Loucy (cell line): ENCODE results near the gene PLEKHH1.
"Not testable (repeated sequence)": the region's sequence is repeated elsewhere in the genome, so short reads cannot be mapped to it uniquely, and the experiment has no call there.

ENCODE experiments used
- H2AFZ ChIP-seq: fragments of 200-600 bp; sonication (generic); 2 replicates; pipeline ENCODE4 v1.6.0; 2016; ENCODE audit warnings: antibody characterized with exemption, mild to moderate bottlenecking, low read length, moderate library complexity
- H3F3A ChIP-seq: fragments of 200-600 bp; 2 replicates; pipeline ENCODE4 v1.6.0; 2016; ENCODE audit warnings: antibody characterized with exemption, low read depth, mild to moderate bottlenecking
- H3K27me3 ChIP-seq: fragments of 200-600 bp; sonication (generic); 2 replicates; pipeline ENCODE4 v1.6.1; 2014; ENCODE audit warnings: low read length, mild to moderate bottlenecking; ENCODE audit not compliant: insufficient read depth, poor library complexity, severe bottlenecking
- H3K36me3 ChIP-seq: fragments of 200-600 bp; sonication (generic); 2 replicates; pipeline ENCODE4 v1.6.1; 2016; ENCODE audit warnings: low read length; ENCODE audit not compliant: insufficient read depth
- H3K4me1 ChIP-seq: fragments of 200-600 bp; sonication (generic); 2 replicates; pipeline ENCODE4 v1.5.1; 2014; ENCODE audit warnings: low read length, mild to moderate bottlenecking; ENCODE audit not compliant: insufficient read depth, poor library complexity, severe bottlenecking
- H3K4me2 ChIP-seq: fragments of 200-600 bp; sonication (generic); 2 replicates; pipeline ENCODE4 v1.6.0; 2014; ENCODE audit warnings: antibody characterized with exemption, low read length, low read depth, mild to moderate bottlenecking; ENCODE audit not compliant: poor library complexity, severe bottlenecking
- H3K4me3 ChIP-seq: fragments of 200-600 bp; sonication (generic); 2 replicates; pipeline ENCODE4 v1.5.1; 2014; ENCODE audit warnings: low read length, mild to moderate bottlenecking, mixed read lengths; ENCODE audit not compliant: poor library complexity, severe bottlenecking
- H3K79me2 ChIP-seq: fragments of 200-600 bp; sonication (generic); 2 replicates; pipeline ENCODE4 v1.6.1; 2014; ENCODE audit warnings: low read length; ENCODE audit not compliant: insufficient read depth
- H3K9ac ChIP-seq: fragments of 200-600 bp; sonication (generic); 2 replicates; pipeline ENCODE4 v1.6.0; 2014; ENCODE audit warnings: mild to moderate bottlenecking, low read depth, low read length, moderate library complexity; ENCODE audit not compliant: poor library complexity, severe bottlenecking
- H3K9me2 ChIP-seq: fragments of 200-600 bp; sonication (generic); replicated peaks from 2 replicates; pipeline ENCODE4 v1.6.1; 2016; ENCODE audit warnings: low read depth, low read length, mixed read lengths
- H3K9me3 ChIP-seq: fragments of 200-600 bp; sonication (generic); 2 replicates; pipeline ENCODE4 v1.6.1; 2014; ENCODE audit warnings: mild to moderate bottlenecking, antibody characterized with exemption, low read length, low read depth; ENCODE audit not compliant: insufficient read depth
- H4K20me1 ChIP-seq: fragments of 200-600 bp; sonication (generic); 2 replicates; pipeline ENCODE4 v1.6.0; 2014; ENCODE audit warnings: antibody characterized with exemption, low read length, mild to moderate bottlenecking; ENCODE audit not compliant: insufficient read depth, poor library complexity, severe bottlenecking
- EZH2phosphoT487 ChIP-seq: fragments of 200-600 bp; IDR thresholded peaks from 2 replicates; pipeline ENCODE4 v1.6.1; 2018; ENCODE audit warnings: antibody characterized with exemption, mild to moderate bottlenecking, moderate library complexity, borderline replicate concordance
- TF ChIP-seq, protein P1 (sequence below): fragments of 200-600 bp; sonication (generic); conservative IDR thresholded peaks from 2 replicates; pipeline ENCODE4 v1.5.1; 2014; ENCODE audit warnings: mild to moderate bottlenecking, antibody characterized with exemption, low read length

PLEKHH1 gene

GRCh38 chr14:67620217-67620785, 87.2 kb downstream of the PLEKHH1 start:
- TF ChIP-seq, protein P1, sequence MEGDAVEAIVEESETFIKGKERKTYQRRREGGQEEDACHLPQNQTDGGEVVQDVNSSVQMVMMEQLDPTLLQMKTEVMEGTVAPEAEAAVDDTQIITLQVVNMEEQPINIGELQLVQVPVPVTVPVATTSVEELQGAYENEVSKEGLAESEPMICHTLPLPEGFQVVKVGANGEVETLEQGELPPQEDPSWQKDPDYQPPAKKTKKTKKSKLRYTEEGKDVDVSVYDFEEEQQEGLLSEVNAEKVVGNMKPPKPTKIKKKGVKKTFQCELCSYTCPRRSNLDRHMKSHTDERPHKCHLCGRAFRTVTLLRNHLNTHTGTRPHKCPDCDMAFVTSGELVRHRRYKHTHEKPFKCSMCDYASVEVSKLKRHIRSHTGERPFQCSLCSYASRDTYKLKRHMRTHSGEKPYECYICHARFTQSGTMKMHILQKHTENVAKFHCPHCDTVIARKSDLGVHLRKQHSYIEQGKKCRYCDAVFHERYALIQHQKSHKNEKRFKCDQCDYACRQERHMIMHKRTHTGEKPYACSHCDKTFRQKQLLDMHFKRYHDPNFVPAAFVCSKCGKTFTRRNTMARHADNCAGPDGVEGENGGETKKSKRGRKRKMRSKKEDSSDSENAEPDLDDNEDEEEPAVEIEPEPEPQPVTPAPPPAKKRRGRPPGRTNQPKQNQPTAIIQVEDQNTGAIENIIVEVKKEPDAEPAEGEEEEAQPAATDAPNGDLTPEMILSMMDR, result no peak
- no peak for TF ChIP-seq EZH2phosphoT487
- peak overlapping the region; percentile 18 for H3K9ac ChIP-seq
- no peaks in the 10 kb centered on the region; the same call in 1 of the 2 replicates for H3F3A ChIP-seq
- no peaks in the 10 kb centered on the region for H3K9me3 ChIP-seq
- H3K4me2 ChIP-seq, result peak overlapping the region; percentile 81
- H2AFZ ChIP-seq, result peak overlapping the region; percentile 78
- H3K4me1 ChIP-seq, result peaks cover 26% of the 10 kb centered on the region
- H3K27me3 ChIP-seq, result no peaks in the 10 kb centered on the region
- H3K9me2 ChIP-seq, result no peaks in the 10 kb centered on the region
- no peaks in the 10 kb centered on the region for H3K79me2 ChIP-seq
- H3K36me3 ChIP-seq, result no peaks in the 10 kb centered on the region
- H3K4me3 ChIP-seq, result peak overlapping the region; percentile 77
- no peaks in the 10 kb centered on the region for H4K20me1 ChIP-seq

DNA sequence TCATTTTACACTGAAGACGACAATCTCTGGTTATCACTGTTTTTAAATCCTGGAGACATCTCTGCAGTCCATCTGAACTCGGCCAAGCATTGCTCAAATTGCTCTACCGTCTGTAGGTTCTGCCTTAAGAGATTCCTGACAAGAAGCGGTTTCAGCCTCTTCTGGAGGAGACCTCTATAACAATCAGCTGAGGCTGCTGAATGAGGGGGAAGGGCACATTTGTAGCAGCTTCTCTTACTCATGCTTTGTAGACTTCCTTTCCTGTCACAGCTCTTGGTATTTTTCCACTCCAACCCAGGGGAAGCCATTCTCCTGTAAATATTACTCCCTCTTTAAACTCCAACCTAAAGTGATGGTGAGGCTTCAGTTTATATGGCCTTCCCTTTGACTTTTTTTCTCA, 89.6 kb downstream of the PLEKHH1 start:
- H3K27me3 ChIP-seq, result no peaks in the 10 kb centered on the region
- H4K20me1 ChIP-seq, result no peaks in the 10 kb centered on the region
- no peaks in the 10 kb centered on the region for H3K9me3 ChIP-seq
- peak overlapping the region; percentile 65 for H3K4me2 ChIP-seq
- TF ChIP-seq, protein P1, result no peak
- no peak for TF ChIP-seq EZH2phosphoT487
- no peaks in the 10 kb centered on the region for H3K9me2 ChIP-seq
- peak overlapping the region; percentile 54 for H3K4me3 ChIP-seq
- peak overlapping the region; percentile 41 for H3K9ac ChIP-seq
- peaks cover 26% of the 10 kb centered on the region for H3K4me1 ChIP-seq
- no peaks in the 10 kb centered on the region for H3K36me3 ChIP-seq
- H3F3A ChIP-seq, result no peaks in the 10 kb centered on the region; the same call in 1 of the 2 replicates
- H3K79me2 ChIP-seq, result no peaks in the 10 kb centered on the region
- H2AFZ ChIP-seq, result peak overlapping the region; percentile 78; the same call in 1 of the 2 replicates

- Histone ChIP-seq H4K20me1 (no peaks in the 10 kb centered on the region), H3K36me3 (no peaks in the 10 kb centered on the region), H3K9me3 (no peaks in the 10 kb centered on the region), H3K4me1 (peaks cover 26% of the 10 kb centered on the region), H3K4me2 (peak overlapping the region; percentile 65), H3K9me2 (no peaks in the 10 kb centered on the region), H3K27me3 (no peaks in the 10 kb centered on the region), H3K79me2 (no peaks in the 10 kb centered on the region), H3F3A (no peaks in the 10 kb centered on the region; the same call in 1 of the 2 replicates), H3K4me3 (peak overlapping the region; percentile 54), H3K9ac (peak overlapping the region; percentile 41), H2AFZ (peak overlapping the region; percentile 78; the same call in 1 of the 2 replicates)
- TF ChIP-seq, protein P1, result no peak
- TF ChIP-seq EZH2phosphoT487, result no peak
These were observed 90.0 kb downstream of the PLEKHH1 start for GRCh38 chr14:67623114-67623513.

DNA sequence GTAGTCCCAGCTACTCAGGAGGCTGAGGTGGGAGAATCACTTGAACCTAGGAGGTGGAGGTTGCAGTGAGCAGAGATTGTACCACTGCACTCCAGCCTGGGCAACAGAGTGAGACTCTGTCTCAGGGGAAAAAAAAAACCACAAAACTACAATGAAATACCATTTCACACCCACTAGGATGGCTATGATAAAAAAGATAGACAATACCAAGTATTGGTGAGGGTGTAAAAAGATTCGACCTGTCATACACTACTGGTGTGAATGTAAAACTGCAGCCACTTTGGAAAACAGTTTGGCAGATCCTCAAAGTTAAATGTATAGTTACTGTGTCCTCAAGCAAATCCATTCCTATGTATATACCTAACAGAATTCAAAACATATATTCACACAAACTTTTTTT, 93.0 kb downstream of the PLEKHH1 start:
- not testable (repeated sequence) for H3K9ac ChIP-seq, H2AFZ ChIP-seq, H3K9me2 ChIP-seq, H3K4me3 ChIP-seq, H3K4me2 ChIP-seq, H3F3A ChIP-seq, H3K9me3 ChIP-seq, H3K27me3 ChIP-seq, H4K20me1 ChIP-seq, H3K79me2 ChIP-seq, H3K36me3 ChIP-seq
- H3K4me1 ChIP-seq, result peaks cover 14% of the 10 kb centered on the region
